AG04450 (cell line): ENCODE data around the gene MAML3. TPM values are rescaled to one million over a fixed set of nuclear protein-coding genes. Genes with fewer than 3 reads are reported as not detected.

ENCODE experiments used
- CTCF ChIA-PET: fragments of 300-600, 350-600 bp; formaldehyde crosslinking; extraction: SDS; loops from one replicate; lab custom pipeline; 2022; ENCODE audit warnings: antibody characterized with exemption, inconsistent platforms; lab: Charles Lee
- POLR2A ChIA-PET: fragments of 350-600 bp; formaldehyde crosslinking; extraction: SDS; loops from one replicate; lab custom pipeline; 2021; ENCODE audit warnings: antibody characterized with exemption, inconsistent platforms; lab: Yijun Ruan, JAX
- DNase-seq: peaks from one replicate; pipeline ENCODE4 v3.0.0-alpha.2; 2011; ENCODE audit warnings: low read depth, low spot score
- H3K27ac ChIP-seq: one replicate; pipeline ENCODE4 v1.5.1; 2012; ENCODE audit warnings: low read depth, low read length, control low read depth
- H3K27me3 ChIP-seq: one replicate; pipeline ENCODE4 v1.6.0; 2012; ENCODE audit warnings: low read length; ENCODE audit not compliant: control insufficient read depth, insufficient read depth
- H3K4me3 ChIP-seq: 2 replicates; pipeline ENCODE4 v1.5.1; 2011; ENCODE audit warnings: mild to moderate bottlenecking, low read depth, low read length, control low read depth
- H3K9me3 ChIP-seq: 2 replicates; pipeline ENCODE4 v1.5.1; 2012; ENCODE audit warnings: low read length; ENCODE audit not compliant: control insufficient read depth, insufficient read depth
- CTCF ChIP-seq: IDR thresholded peaks from 2 replicates; pipeline ENCODE4 v1.5.1; 2011; ENCODE audit warnings: low read depth, low read length, control low read depth, inconsistent platforms
- polyA plus RNA-seq: library from polyadenylated mRNA; depleted of rRNA; stranded (reverse); fragments of >200 nt; gene quantifications from 2 replicates; pipeline ENCODE4 v1.2.3, GENCODE V29; 2011

Gene MAML3
- polyA plus RNA-seq, 1 experiment, result 4.1 TPM

- Histone ChIP-seq H3K9me3 (no peaks in the 10 kb centered on the region), H3K27ac (no peak overlapping the region), H3K27me3 (no peaks in the 10 kb centered on the region), H3K4me3 (no peak overlapping the region)
- ChIA-PET POLR2A (no interaction called here), CTCF (no interaction called here)
- TF ChIP-seq CTCF, result no peak
- DNase-seq, result no peak
Measured at GRCh38 chr4:139973616-139974015, 180.4 kb downstream of the MAML3 start.

- DNase-seq, result no peak
- no peak overlapping the region for H3K4me3 ChIP-seq
- H3K27ac ChIP-seq, result no peak overlapping the region
- ChIA-PET POLR2A (no interaction called here), CTCF (no interaction called here)
- H3K9me3 ChIP-seq, result no peaks in the 10 kb centered on the region
- no peaks in the 10 kb centered on the region for H3K27me3 ChIP-seq
- no peak for TF ChIP-seq CTCF
Measured at GRCh38 chr4:139973015-139973414, 181.0 kb downstream of the MAML3 start.

GRCh38 chr4:139972305-139972704 lies 181.7 kb downstream of the MAML3 start:
- no peak for TF ChIP-seq CTCF
- POLR2A ChIA-PET, result no interaction called here
- Histone ChIP-seq H3K9me3 (no peaks in the 10 kb centered on the region), H3K4me3 (no peak overlapping the region), H3K27ac (no peak overlapping the region), H3K27me3 (no peaks in the 10 kb centered on the region)
- CTCF ChIA-PET, result no interaction called here
- DNase-seq, result no peak

GRCh38 chr4:139971111-139971510 lies 182.9 kb downstream of the MAML3 start:
- DNase-seq, result no peak
- H3K27me3 ChIP-seq, result no peaks in the 10 kb centered on the region
- POLR2A ChIA-PET, result no interaction called here
- no peak for TF ChIP-seq CTCF
- H3K9me3 ChIP-seq, result no peaks in the 10 kb centered on the region
- CTCF ChIA-PET, result no interaction called here
- H3K27ac ChIP-seq, result no peak overlapping the region
- H3K4me3 ChIP-seq, result no peak overlapping the region

- DNase-seq, result no peak
- Histone ChIP-seq H3K4me3 (no peak overlapping the region), H3K9me3 (no peaks in the 10 kb centered on the region), H3K27me3 (no peaks in the 10 kb centered on the region), H3K27ac (no peak overlapping the region)
- no peak for TF ChIP-seq CTCF
- ChIA-PET CTCF (interaction anchor here (0.6 kb wide), 1 partner anchor 31 kb away, joined by 3 read pairs; no protein-coding TSS in a partner anchor), POLR2A (no interaction called here)
Measured at GRCh38 chr4:139969635-139970266, 184.2 kb downstream of the MAML3 start.
